22Rv1 (cell line): Measurements from ENCODE around the gene GPRIN1.

Experiments used
- ZFX ChIP-seq: fragments of 450-650 bp; IDR thresholded peaks from 2 replicates; pipeline ENCODE4 v1.6.1; 2017; ENCODE audit warnings: antibody characterized with exemption, borderline replicate concordance
- TF ChIP-seq, protein P1 (sequence below): fragments of 450-650 bp; IDR thresholded peaks from 2 replicates; pipeline ENCODE4 v1.5.1; 2017; ENCODE audit warnings: mild to moderate bottlenecking

GRCh38 chr5:176637556-176637955 is 27.6 kb upstream of the GPRIN1 start:
- TF ChIP-seq, protein P1, sequence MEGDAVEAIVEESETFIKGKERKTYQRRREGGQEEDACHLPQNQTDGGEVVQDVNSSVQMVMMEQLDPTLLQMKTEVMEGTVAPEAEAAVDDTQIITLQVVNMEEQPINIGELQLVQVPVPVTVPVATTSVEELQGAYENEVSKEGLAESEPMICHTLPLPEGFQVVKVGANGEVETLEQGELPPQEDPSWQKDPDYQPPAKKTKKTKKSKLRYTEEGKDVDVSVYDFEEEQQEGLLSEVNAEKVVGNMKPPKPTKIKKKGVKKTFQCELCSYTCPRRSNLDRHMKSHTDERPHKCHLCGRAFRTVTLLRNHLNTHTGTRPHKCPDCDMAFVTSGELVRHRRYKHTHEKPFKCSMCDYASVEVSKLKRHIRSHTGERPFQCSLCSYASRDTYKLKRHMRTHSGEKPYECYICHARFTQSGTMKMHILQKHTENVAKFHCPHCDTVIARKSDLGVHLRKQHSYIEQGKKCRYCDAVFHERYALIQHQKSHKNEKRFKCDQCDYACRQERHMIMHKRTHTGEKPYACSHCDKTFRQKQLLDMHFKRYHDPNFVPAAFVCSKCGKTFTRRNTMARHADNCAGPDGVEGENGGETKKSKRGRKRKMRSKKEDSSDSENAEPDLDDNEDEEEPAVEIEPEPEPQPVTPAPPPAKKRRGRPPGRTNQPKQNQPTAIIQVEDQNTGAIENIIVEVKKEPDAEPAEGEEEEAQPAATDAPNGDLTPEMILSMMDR: no peak
- TF ChIP-seq ZFX: no peak
